ENCODE measurements around the gene ALDH3B1. TPM values are rescaled to one million over a fixed set of nuclear protein-coding genes. Genes with fewer than 3 reads are reported as not detected.

Gene ALDH3B1
- total RNA-seq, 1 experiment from 2014 or later: 41.6 TPM

GRCh38 chr11:67998150-67999045 is 11.7 kb upstream of the ALDH3B1 start:
- no TSS peak for BruUV-seq (replicated peaks)
- H3K9me3 Mint-ChIP-seq (ENCODE audit: low read depth, unreplicated experiment): peaks cover 3% of the 10 kb centered on the region
- CTCF ChIA-PET: no interaction called here
- no peaks in the 10 kb centered on the region for H3K27me3 Mint-ChIP-seq (ENCODE audit: unreplicated experiment)
- peaks cover 16% of the 10 kb centered on the region for H3K4me1 Mint-ChIP-seq (ENCODE audit: low read depth, unreplicated experiment)
- H3K36me3 Mint-ChIP-seq (ENCODE audit: insufficient read depth, unreplicated experiment): peaks cover 33% of the 10 kb centered on the region
- intact Hi-C loops (cut with micrococcal nuclease; ENCODE audit: unreplicated experiment): no loop called here
- DNase-seq: no peak
- no peak overlapping the region for H3K4me3 Mint-ChIP-seq (ENCODE audit: low read depth, unreplicated experiment)
- H3K27ac Mint-ChIP-seq (ENCODE audit: unreplicated experiment): no peak overlapping the region
- TF ChIP-seq CTCF (IDR thresholded peaks at IDR 0.05; ENCODE audit: unreplicated experiment): no peak

- Mint-ChIP-seq H3K4me3 (ENCODE audit: low read depth, unreplicated experiment) (no peak overlapping the region), H3K27ac (ENCODE audit: unreplicated experiment) (no peak overlapping the region), H3K27me3 (ENCODE audit: unreplicated experiment) (no peaks in the 10 kb centered on the region), H3K9me3 (ENCODE audit: low read depth, unreplicated experiment) (peaks cover 3% of the 10 kb centered on the region), H3K4me1 (ENCODE audit: low read depth, unreplicated experiment) (peaks cover 16% of the 10 kb centered on the region), H3K36me3 (ENCODE audit: insufficient read depth, unreplicated experiment) (peaks cover 35% of the 10 kb centered on the region)
- no TSS peak for BruUV-seq (replicated peaks)
- intact Hi-C loops (cut with micrococcal nuclease; ENCODE audit: unreplicated experiment): no loop called here
- CTCF ChIA-PET: no interaction called here
- TF ChIP-seq CTCF (IDR thresholded peaks at IDR 0.05; ENCODE audit: unreplicated experiment): no peak
- no peak for DNase-seq
Observed at GRCh38 chr11:67999201-67999629, 10.9 kb upstream of the ALDH3B1 start.

GRCh38 chr11:67999704-68000103 is 10.4 kb upstream of the ALDH3B1 start:
- Mint-ChIP-seq H3K9me3 (ENCODE audit: low read depth, unreplicated experiment) (peaks cover 3% of the 10 kb centered on the region), H3K27me3 (ENCODE audit: unreplicated experiment) (no peaks in the 10 kb centered on the region), H3K4me3 (ENCODE audit: low read depth, unreplicated experiment) (no peak overlapping the region), H3K27ac (ENCODE audit: unreplicated experiment) (no peak overlapping the region), H3K36me3 (ENCODE audit: insufficient read depth, unreplicated experiment) (peaks cover 40% of the 10 kb centered on the region), H3K4me1 (ENCODE audit: low read depth, unreplicated experiment) (peaks cover 20% of the 10 kb centered on the region)
- TF ChIP-seq CTCF (IDR thresholded peaks at IDR 0.05; ENCODE audit: unreplicated experiment): no peak
- CTCF ChIA-PET: no interaction called here
- no TSS peak for BruUV-seq (replicated peaks)
- no peak for DNase-seq
- intact Hi-C loops (cut with micrococcal nuclease; ENCODE audit: unreplicated experiment): no loop called here

- no peak for DNase-seq
- BruUV-seq (replicated peaks): no TSS peak
- CTCF ChIA-PET: no interaction called here
- Mint-ChIP-seq H3K36me3 (ENCODE audit: insufficient read depth, unreplicated experiment) (peaks cover 29% of the 10 kb centered on the region), H3K4me1 (ENCODE audit: low read depth, unreplicated experiment) (peaks cover 14% of the 10 kb centered on the region), H3K27me3 (ENCODE audit: unreplicated experiment) (no peaks in the 10 kb centered on the region), H3K27ac (ENCODE audit: unreplicated experiment) (no peak overlapping the region), H3K4me3 (ENCODE audit: low read depth, unreplicated experiment) (peak overlapping the region; percentile 77), H3K9me3 (ENCODE audit: low read depth, unreplicated experiment) (no peaks in the 10 kb centered on the region)
- intact Hi-C loops (cut with micrococcal nuclease; ENCODE audit: unreplicated experiment): no loop called here
- TF ChIP-seq CTCF (IDR thresholded peaks at IDR 0.05; ENCODE audit: unreplicated experiment): no peak
Observed at GRCh38 chr11:68002575-68002937, 7.6 kb upstream of the ALDH3B1 start.

Data from Calu3 (cell line).